Measurements from ENCODE around the gene ITGAD.

The ITGAD gene

DNA sequence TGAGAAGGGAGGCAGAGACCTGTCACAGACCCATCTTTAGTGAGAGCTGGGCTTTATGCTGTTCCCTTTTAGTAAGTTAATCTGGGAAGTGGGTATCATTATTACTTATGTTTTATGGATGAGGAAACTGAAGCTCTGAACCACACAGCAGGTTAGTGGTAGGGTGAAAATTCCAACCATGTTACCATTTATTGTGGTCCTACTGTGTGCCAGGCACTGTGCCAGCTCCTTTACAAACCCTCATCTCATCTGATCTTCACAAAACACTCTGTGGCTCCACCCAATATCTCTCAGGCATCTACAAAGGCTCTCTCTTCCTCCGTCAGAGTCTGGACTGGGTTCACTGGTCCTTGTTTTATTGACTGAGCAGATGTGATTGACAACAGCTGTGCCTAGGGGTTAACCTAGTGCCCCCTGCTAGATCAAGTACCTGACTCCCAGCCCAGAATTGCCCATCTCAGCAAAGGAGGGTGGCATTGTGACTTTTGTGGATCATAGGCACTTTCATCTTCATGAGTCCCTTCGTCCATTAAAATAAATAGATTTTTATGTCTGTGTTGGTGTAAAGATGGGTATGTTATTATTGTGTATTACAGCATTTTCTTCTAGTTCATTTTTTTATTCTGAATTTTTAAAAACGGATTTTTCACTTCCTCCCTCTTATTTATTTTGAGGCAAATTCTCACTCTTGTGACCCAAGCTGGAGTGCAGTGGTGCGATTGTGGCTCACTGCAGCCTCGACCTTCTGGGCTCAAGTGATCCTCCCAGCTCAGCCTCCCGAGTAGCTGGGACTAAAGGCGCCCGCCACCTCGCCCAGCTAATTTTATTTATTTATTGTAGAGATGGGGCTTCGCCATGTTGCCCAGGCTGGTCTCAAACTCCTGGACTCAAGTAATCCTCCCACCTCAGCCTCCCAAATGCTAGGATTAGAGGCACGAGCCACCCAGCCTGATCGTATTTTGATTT, 81.9 kb downstream of the ITGAD start:
- TF ChIP-seq, protein P1, sequence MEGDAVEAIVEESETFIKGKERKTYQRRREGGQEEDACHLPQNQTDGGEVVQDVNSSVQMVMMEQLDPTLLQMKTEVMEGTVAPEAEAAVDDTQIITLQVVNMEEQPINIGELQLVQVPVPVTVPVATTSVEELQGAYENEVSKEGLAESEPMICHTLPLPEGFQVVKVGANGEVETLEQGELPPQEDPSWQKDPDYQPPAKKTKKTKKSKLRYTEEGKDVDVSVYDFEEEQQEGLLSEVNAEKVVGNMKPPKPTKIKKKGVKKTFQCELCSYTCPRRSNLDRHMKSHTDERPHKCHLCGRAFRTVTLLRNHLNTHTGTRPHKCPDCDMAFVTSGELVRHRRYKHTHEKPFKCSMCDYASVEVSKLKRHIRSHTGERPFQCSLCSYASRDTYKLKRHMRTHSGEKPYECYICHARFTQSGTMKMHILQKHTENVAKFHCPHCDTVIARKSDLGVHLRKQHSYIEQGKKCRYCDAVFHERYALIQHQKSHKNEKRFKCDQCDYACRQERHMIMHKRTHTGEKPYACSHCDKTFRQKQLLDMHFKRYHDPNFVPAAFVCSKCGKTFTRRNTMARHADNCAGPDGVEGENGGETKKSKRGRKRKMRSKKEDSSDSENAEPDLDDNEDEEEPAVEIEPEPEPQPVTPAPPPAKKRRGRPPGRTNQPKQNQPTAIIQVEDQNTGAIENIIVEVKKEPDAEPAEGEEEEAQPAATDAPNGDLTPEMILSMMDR (IDR thresholded peaks at IDR 0.05; ENCODE audit: low read depth, low read length, missing control alignments) = no peak

DNA sequence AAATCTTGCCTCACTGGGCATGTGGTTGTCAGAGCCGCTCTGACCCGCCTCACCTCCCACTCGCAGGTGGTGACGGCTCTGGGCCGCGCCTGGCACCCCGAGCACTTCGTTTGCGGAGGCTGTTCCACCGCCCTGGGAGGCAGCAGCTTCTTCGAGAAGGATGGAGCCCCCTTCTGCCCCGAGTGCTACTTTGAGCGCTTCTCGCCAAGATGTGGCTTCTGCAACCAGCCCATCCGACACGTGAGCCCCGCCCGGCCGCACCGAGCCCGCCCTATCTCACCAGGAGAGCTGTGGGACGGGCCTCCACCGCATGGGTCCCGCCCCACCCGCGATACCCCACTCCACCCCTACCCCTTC, 82.8 kb downstream of the ITGAD start:
- TF ChIP-seq, protein P1 (IDR thresholded peaks at IDR 0.05; ENCODE audit: low read depth, low read length, missing control alignments) = no peak
- no peak overlapping the region for H3K4me3 ChIP-seq (replicated peaks; ENCODE audit: low read depth, low read length)
- DNase-seq (ENCODE audit: extremely low read depth, low read depth) = no peak

More for the DNA sequence above, 81.9 kb downstream of the ITGAD start:
- DNase-seq (ENCODE audit: extremely low read depth, low read depth) = no peak
- H3K4me3 ChIP-seq (replicated peaks; ENCODE audit: low read depth, low read length) = no peak overlapping the region

Data from HFF-Myc (cell line).